ENCODE results near the gene TAF5. TPM values are rescaled to one million over a fixed set of nuclear protein-coding genes. Genes with fewer than 3 reads are reported as not detected.
A peak's percentile ranks its signal among the peaks of the same experiment; 100 is the strongest.
"Not testable (repeated sequence)": the region's sequence is repeated elsewhere in the genome, so short reads cannot be mapped to it uniquely, and the experiment has no call there.

TAF5 gene
- total and polyA plus RNA-seq, 2 experiments from 2014 or later = 10.4 to 25.9 TPM

DNA sequence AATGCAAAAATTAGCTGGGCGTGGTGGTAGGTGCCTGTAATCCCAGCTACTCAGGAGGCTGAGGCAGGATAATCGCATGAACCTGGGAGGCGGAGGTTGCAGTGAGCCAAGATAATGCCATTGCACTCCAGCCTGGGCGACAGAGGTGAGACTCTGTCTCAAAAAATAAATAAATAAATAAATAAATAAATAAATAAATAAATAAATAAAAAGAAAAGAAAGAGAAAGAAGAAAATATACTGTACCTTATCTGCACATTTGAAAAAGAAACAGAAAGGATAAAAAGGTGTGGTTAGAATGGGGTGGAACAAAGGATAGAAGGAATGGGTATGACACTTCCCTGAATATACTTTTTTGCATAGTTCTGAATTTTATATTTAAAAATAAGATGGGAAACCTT lies 8.3 kb upstream of the TAF5 start:
- H3K9me2 ChIP-seq (ENCODE audit: insufficient read depth); ATAC-seq; H3K36me3 Mint-ChIP-seq (ENCODE audit: low read depth); H3K4me2 ChIP-seq; H3K4me1 ChIP-seq (ENCODE audit: insufficient read depth); H3K4me3 ChIP-seq; H3K79me2 ChIP-seq (replicated peaks; ENCODE audit: insufficient read depth); H3K36me3 ChIP-seq (ENCODE audit: insufficient read depth); H3K27ac ChIP-seq (ENCODE audit: low read depth); DNase-seq (ENCODE audit: low spot score); H2AFZ ChIP-seq; H3K4me1 Mint-ChIP-seq; H3K27ac Mint-ChIP-seq; H3K9me3 Mint-ChIP-seq; H3K27me3 ChIP-seq (ENCODE audit: insufficient read depth); H4K20me1 ChIP-seq (replicated peaks; ENCODE audit: insufficient read depth); H3K4me3 Mint-ChIP-seq; H3F3A ChIP-seq (replicated peaks; ENCODE audit: low read depth); H3K27me3 Mint-ChIP-seq (ENCODE audit: insufficient read depth, low read depth, poor library complexity): not testable (repeated sequence)

DNA sequence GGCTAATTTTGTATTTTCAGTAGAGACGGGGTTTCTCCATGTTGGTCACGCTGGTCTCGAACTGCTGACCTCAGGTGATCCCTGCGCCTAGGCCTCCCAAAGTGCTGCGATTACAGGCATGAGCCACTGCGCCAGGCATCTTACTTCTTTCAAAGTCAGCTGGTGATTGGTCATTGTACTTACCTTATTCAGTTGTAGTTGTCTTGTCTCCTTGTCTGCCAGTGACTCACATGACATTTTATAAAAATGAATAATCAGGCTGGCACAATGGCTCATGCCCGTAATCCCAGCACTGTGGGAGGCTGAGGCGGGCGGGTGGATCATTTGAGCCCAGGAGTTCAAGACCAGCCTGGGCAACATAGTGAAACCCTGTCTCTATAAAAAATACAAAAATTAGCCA lies 7.0 kb upstream of the TAF5 start:
- not testable (repeated sequence) for ATAC-seq; H3K36me3 ChIP-seq (ENCODE audit: insufficient read depth); H3K27ac ChIP-seq (ENCODE audit: low read depth); H3K27ac Mint-ChIP-seq; H3K4me3 ChIP-seq; H3K27me3 ChIP-seq (ENCODE audit: insufficient read depth); H3K9me2 ChIP-seq (ENCODE audit: insufficient read depth); H3K27me3 Mint-ChIP-seq (ENCODE audit: insufficient read depth, low read depth, poor library complexity); H3K4me1 ChIP-seq (ENCODE audit: insufficient read depth); H2AFZ ChIP-seq; H3K4me1 Mint-ChIP-seq; H3K9me3 Mint-ChIP-seq; H3K79me2 ChIP-seq (replicated peaks; ENCODE audit: insufficient read depth); H4K20me1 ChIP-seq (replicated peaks; ENCODE audit: insufficient read depth); H3K4me2 ChIP-seq; H3K4me3 Mint-ChIP-seq; H3K36me3 Mint-ChIP-seq (ENCODE audit: low read depth); H3F3A ChIP-seq (replicated peaks; ENCODE audit: low read depth)
- peak; percentile 11 for DNase-seq (ENCODE audit: low spot score)

DNA sequence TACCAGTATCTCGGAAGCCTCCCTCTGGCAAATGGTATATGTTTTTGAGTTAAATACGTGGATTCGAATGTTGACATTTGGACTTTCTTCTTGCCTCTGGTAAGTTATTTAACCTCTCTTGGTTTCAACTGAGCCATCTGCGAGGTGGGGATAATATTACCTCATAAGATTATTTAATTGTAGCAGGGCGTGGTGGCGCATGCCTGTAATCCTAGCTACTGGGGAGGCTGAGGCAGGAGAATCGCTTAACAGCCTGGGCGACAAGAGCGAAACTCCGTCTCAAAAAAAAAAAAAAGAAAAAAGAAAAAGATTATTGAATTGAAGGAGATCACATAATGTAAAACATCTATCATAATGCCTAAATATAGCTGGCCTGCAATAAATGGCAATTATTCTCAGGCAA lies 396 bp upstream of the TAF5 start:
- Histone ChIP-seq H2AFZ (peak overlapping the region; percentile 0; the same call in 1 of the 2 replicates), H3K79me2 (replicated peaks; ENCODE audit: insufficient read depth) (peaks cover 25% of the 10 kb centered on the region), H3F3A (replicated peaks; ENCODE audit: low read depth) (0 out of 2 replicates have a peak, but pooled peaks cover 2% of the 10 kb centered on the region), H3K4me2 (peak overlapping the region; percentile 10), H3K4me1 (ENCODE audit: insufficient read depth) (no peaks in the 10 kb centered on the region; the same call in 1 of the 2 replicates), H3K27me3 (ENCODE audit: insufficient read depth) (no peaks in the 10 kb centered on the region), H4K20me1 (replicated peaks; ENCODE audit: insufficient read depth) (peaks cover 11% of the 10 kb centered on the region), H3K27ac (ENCODE audit: low read depth) (peak overlapping the region; percentile 5; the same call in 1 of the 2 replicates), H3K9me2 (ENCODE audit: insufficient read depth) (no peaks in the 10 kb centered on the region), H3K36me3 (ENCODE audit: insufficient read depth) (no peaks in the 10 kb centered on the region), H3K4me3 (peak overlapping the region; percentile 85)
- Mint-ChIP-seq H3K36me3 (ENCODE audit: low read depth) (no peaks in the 10 kb centered on the region), H3K27ac (0 out of 2 replicates have a peak overlapping the region, but pooled peaks have one; percentile 38), H3K4me1 (peaks cover 2% of the 10 kb centered on the region; the same call in 2 of the 3 replicates), H3K4me3 (peak overlapping the region; percentile 85), H3K9me3 (peaks cover 5% of the 10 kb centered on the region; the same call in 2 of the 3 replicates), H3K27me3 (ENCODE audit: insufficient read depth, low read depth, poor library complexity) (no peaks in the 10 kb centered on the region)
- ATAC-seq (no peak), DNase-seq (ENCODE audit: low spot score) (no peak)
- TF ChIP-seq NANOG (IDR thresholded peaks at IDR 0.05; ENCODE audit: borderline replicate concordance) = no peak
- no peak for TF ChIP-seq STAT1 (IDR thresholded peaks at IDR 0.05; ENCODE audit: unreplicated experiment)
- TF ChIP-seq, protein P1, sequence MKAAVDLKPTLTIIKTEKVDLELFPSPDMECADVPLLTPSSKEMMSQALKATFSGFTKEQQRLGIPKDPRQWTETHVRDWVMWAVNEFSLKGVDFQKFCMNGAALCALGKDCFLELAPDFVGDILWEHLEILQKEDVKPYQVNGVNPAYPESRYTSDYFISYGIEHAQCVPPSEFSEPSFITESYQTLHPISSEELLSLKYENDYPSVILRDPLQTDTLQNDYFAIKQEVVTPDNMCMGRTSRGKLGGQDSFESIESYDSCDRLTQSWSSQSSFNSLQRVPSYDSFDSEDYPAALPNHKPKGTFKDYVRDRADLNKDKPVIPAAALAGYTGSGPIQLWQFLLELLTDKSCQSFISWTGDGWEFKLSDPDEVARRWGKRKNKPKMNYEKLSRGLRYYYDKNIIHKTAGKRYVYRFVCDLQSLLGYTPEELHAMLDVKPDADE (IDR thresholded peaks at IDR 0.05) = no peak
- no peak for TF ChIP-seq EZH2phosphoT487 (IDR thresholded peaks at IDR 0.05; ENCODE audit: unreplicated experiment)
- TF ChIP-seq EZH2 (IDR thresholded peaks at IDR 0.05; ENCODE audit: low read depth, unreplicated experiment) = no peak
- TF ChIP-seq, protein P2, sequence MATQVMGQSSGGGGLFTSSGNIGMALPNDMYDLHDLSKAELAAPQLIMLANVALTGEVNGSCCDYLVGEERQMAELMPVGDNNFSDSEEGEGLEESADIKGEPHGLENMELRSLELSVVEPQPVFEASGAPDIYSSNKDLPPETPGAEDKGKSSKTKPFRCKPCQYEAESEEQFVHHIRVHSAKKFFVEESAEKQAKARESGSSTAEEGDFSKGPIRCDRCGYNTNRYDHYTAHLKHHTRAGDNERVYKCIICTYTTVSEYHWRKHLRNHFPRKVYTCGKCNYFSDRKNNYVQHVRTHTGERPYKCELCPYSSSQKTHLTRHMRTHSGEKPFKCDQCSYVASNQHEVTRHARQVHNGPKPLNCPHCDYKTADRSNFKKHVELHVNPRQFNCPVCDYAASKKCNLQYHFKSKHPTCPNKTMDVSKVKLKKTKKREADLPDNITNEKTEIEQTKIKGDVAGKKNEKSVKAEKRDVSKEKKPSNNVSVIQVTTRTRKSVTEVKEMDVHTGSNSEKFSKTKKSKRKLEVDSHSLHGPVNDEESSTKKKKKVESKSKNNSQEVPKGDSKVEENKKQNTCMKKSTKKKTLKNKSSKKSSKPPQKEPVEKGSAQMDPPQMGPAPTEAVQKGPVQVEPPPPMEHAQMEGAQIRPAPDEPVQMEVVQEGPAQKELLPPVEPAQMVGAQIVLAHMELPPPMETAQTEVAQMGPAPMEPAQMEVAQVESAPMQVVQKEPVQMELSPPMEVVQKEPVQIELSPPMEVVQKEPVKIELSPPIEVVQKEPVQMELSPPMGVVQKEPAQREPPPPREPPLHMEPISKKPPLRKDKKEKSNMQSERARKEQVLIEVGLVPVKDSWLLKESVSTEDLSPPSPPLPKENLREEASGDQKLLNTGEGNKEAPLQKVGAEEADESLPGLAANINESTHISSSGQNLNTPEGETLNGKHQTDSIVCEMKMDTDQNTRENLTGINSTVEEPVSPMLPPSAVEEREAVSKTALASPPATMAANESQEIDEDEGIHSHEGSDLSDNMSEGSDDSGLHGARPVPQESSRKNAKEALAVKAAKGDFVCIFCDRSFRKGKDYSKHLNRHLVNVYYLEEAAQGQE (IDR thresholded peaks at IDR 0.05; ENCODE audit: unreplicated experiment) = no peak
